Spinal cord (tissue), 4 donors: Measurements from ENCODE around the gene ENSA. TPM values are rescaled to one million over a fixed set of nuclear protein-coding genes. Genes with fewer than 3 reads are reported as not detected.

Source experiments
- polyA plus RNA-seq, 2 donors: library from polyadenylated mRNA; unstranded; fragments of 120-200 nt; gene quantifications; one replicate each; pipeline ENCODE4 v1.2.1, GENCODE V29; 2013; ENCODE audit not compliant: insufficient read length in 2 of 2
- small RNA-seq: library from RNA; depleted of rRNA; stranded (forward); fragments of <200 nt; gene quantifications from one replicate; pipeline ENCODE3, GENCODE V24; 2014; ENCODE audit warnings: low replicate concordance
- total RNA-seq, 2 donors: library from RNA; depleted of rRNA in 1 of 2; stranded (reverse); fragments of 120-200 nt in 1 of 2; fragments of >200 nt in 1 of 2; gene quantifications; one replicate each; pipeline versions ENCODE4 v1.2.3 to v1.2.4, GENCODE V29; 2013 to 2014

Gene ENSA
- total and polyA plus RNA-seq, 4 donors: 120 to 212 (median 163) TPM

Small RNAs within 50 kb of the gene (small RNA-seq; reads per million reads assigned to genes)
- not detected for gene RF00015
- gene RF00561: not detected

Other genes with a start within 250 kb of the ENSA start
- 10 to 100 TPM; 22.7 to 23.4 TPM for gene TARS2, start 142.2 kb downstream of the ENSA start, total RNA-seq
- 10 to 100 TPM; 32.3 to 45.9 TPM for gene TARS2, start 142.2 kb downstream of the ENSA start, polyA plus RNA-seq
- 1 to 10 TPM; 2.1 to 9.2 TPM for gene ECM1, start 121.5 kb downstream of the ENSA start, total RNA-seq
- 10 to 100 TPM; 16.3 to 20.4 TPM for gene ECM1, start 121.5 kb downstream of the ENSA start, polyA plus RNA-seq
- gene FALEC, start 113.9 kb downstream of the ENSA start, total RNA-seq: 1 to 10 TPM in 1 of 2 donors, not detected in 1; 1.2 TPM
- gene FALEC, start 113.9 kb downstream of the ENSA start, polyA plus RNA-seq: 1 to 10 TPM; 1.4 to 1.6 TPM
- 10 to 100 TPM in 1 of 2 donors, 1 to 10 TPM in 1; 7.7 to 13.1 TPM for gene ADAMTSL4, start 80.2 kb downstream of the ENSA start, total RNA-seq
- 10 to 100 TPM in 1 of 2 donors, 1 to 10 TPM in 1; 2.6 to 19.1 TPM for gene ADAMTSL4, start 80.2 kb downstream of the ENSA start, polyA plus RNA-seq
- 100 to 1,000 TPM; 144 to 185 TPM for gene MCL1, start 50.0 kb downstream of the ENSA start, total RNA-seq
- gene MCL1, start 50.0 kb downstream of the ENSA start, polyA plus RNA-seq: 100 to 1,000 TPM; 115 TPM
- 10 to 100 TPM; 14.5 to 17.2 TPM for gene GOLPH3L, start 67.5 kb upstream of the ENSA start, total RNA-seq
- 10 to 100 TPM; 17.8 to 17.9 TPM for gene GOLPH3L, start 67.5 kb upstream of the ENSA start, polyA plus RNA-seq
- gene HORMAD1, start 91.3 kb upstream of the ENSA start, total RNA-seq: 1 to 10 TPM in 1 of 2 donors, under 1 TPM in 1; 0.77 to 2.7 TPM
- under 1 TPM in 1 of 2 donors, not detected in 1; 0.21 TPM for gene HORMAD1, start 91.3 kb upstream of the ENSA start, polyA plus RNA-seq
- 10 to 100 TPM; 26.2 to 58.8 TPM for gene CTSS, start 136.2 kb upstream of the ENSA start, total RNA-seq
- gene CTSS, start 136.2 kb upstream of the ENSA start, polyA plus RNA-seq: 10 to 100 TPM; 10.7 to 15.8 TPM
- 100 to 1,000 TPM in 1 of 2 donors, 10 to 100 TPM in 1; 73.6 to 153 TPM for gene CTSK, start 178.6 kb upstream of the ENSA start, total RNA-seq
- 10 to 100 TPM; 13.9 to 44.5 TPM for gene CTSK, start 178.6 kb upstream of the ENSA start, polyA plus RNA-seq
- gene ARNT, start 247.0 kb upstream of the ENSA start, total RNA-seq: 10 to 100 TPM; 29.3 to 42.7 TPM
- gene ARNT, start 247.0 kb upstream of the ENSA start, polyA plus RNA-seq: 10 to 100 TPM; 20.9 to 30.0 TPM